Gastroesophageal sphincter (tissue), 4 donors: ENCODE data around the gene R3HDM2. TPM values are rescaled to one million over a fixed set of nuclear protein-coding genes. Genes with fewer than 3 reads are reported as not detected.

ENCODE experiments used
- ATAC-seq: fragments of 150-250 bp; one replicate; pipeline ENCODE4 v1.9.1; 2016; ENCODE audit warnings: mild to moderate bottlenecking, moderate library complexity
- H3K27ac ChIP-seq, 4 donors: fragments of 200-600 bp; sonication (generic) in 3 of 4; 1 replicate in 3 of 4; 2 replicates in 1 of 4; pipeline ENCODE4 v1.5.1; 2016 to 2019
- H3K27me3 ChIP-seq: fragments of 200-600 bp; sonication (generic); one replicate; pipeline ENCODE4 v1.5.1; 2019
- H3K36me3 ChIP-seq, 2 donors: fragments of 200-600 bp; sonication (generic); one replicate each; pipeline ENCODE4 v1.5.1; 2019; ENCODE audit warnings: control low read depth in 1 of 2
- H3K4me1 ChIP-seq, 3 donors: fragments of 200-600 bp; sonication (generic); 1 replicate in 2 of 3; 2 replicates in 1 of 3; pipeline ENCODE4 v1.5.1; 2016 to 2019; ENCODE audit warnings: control low read depth in 2 of 3
- H3K4me3 ChIP-seq, 2 donors: fragments of 200-600 bp; sonication (generic); one replicate each; pipeline ENCODE4 v1.5.1; 2019; ENCODE audit warnings: mild to moderate bottlenecking in 1 of 2, moderate library complexity in 1 of 2
- H3K9me3 ChIP-seq, 3 donors: fragments of 200-600 bp; sonication (generic); one replicate each; pipeline ENCODE4 v1.5.1; 2017 to 2019; ENCODE audit warnings: control low read depth in 2 of 3
- CTCF ChIP-seq, 4 experiments: fragments of 200-600 bp in 2 of 4; fragments of 450-650 bp in 2 of 4; sonication (generic) in 1 of 4; IDR thresholded peaks; one replicate each; pipeline ENCODE4 v1.5.1; 2017 to 2019; ENCODE audit warnings: antibody characterized with exemption in 4 of 4, mild to moderate bottlenecking in 2 of 4, moderate library complexity in 2 of 4
- EP300 ChIP-seq: sonication (generic); formaldehyde crosslinking; IDR thresholded peaks from one replicate; pipeline ENCODE4 v1.6.1; 2017; ENCODE audit warnings: antibody characterized with exemption, mild to moderate bottlenecking
- POLR2A ChIP-seq, 2 donors: fragments of 450-650 bp; IDR thresholded peaks; one replicate each; pipeline ENCODE4 v1.6.1; 2017; ENCODE audit warnings: antibody characterized with exemption in 2 of 2, mild to moderate bottlenecking in 2 of 2, moderate library complexity in 1 of 2
- POLR2AphosphoS5 ChIP-seq: sonication (generic); formaldehyde crosslinking; IDR thresholded peaks from one replicate; pipeline ENCODE4 v1.6.1; 2017; ENCODE audit warnings: antibody characterized with exemption
- WGBS, 2 donors: methylation state at CpG; one replicate each; pipeline ENCODE4 v1.1.5; 2018; ENCODE audit warnings: low coverage in 1 of 2; 5-methylcytosine and 5-hydroxymethylcytosine counted together
- total RNA-seq, 4 donors: library from RNA; depleted of rRNA; stranded (reverse); fragments of >200 nt; gene quantifications; one replicate each; pipeline ENCODE4 v1.1.0, GENCODE V29; 2016

R3HDM2 gene
- total RNA-seq, 4 donors from 2014 or later, result 38.0 to 60.1 (median 45.9) TPM

- H3K36me3 ChIP-seq, result no peaks in the 10 kb centered on the region
- no peaks in the 10 kb centered on the region for H3K9me3 ChIP-seq
- TF ChIP-seq POLR2AphosphoS5, result no peak
- no peak for TF ChIP-seq EP300
- TF ChIP-seq POLR2A (IDR thresholded peaks at IDR 0.05), result no peak
- TF ChIP-seq CTCF (IDR thresholded peaks at IDR 0.05), result no peak
- ATAC-seq, result no peak
- H3K4me3 ChIP-seq, result no peak within 1 kb of the TSS
- no peaks in the 10 kb centered on the region for H3K27me3 ChIP-seq
- 57 to 80% methylated on average over 1 to 3 of the region's 8 CpGs for WGBS, 2 donors
- no peak within 1 kb of the TSS for H3K27ac ChIP-seq
- H3K4me1 ChIP-seq, result peaks cover 0 to 9% (median under 1%) of the 10 kb centered on the region in 3 donors
These were observed 3.8 kb upstream of the R3HDM2 start, which contains the start of gene INHBC for GRCh38 chr12:57434517-57435223. Gene INHBC, plus strand, starts transcription at chr12:57434784. Its CDS starts 103 bp downstream, at chr12:57434887.

- H3K4me3 ChIP-seq, result no peak overlapping the region
- WGBS, 2 donors, result 60 to 75% methylated on average over 3 of the region's 3 CpGs
- H3K4me1 ChIP-seq, result peaks cover 0 to 21% (median 5%) of the 10 kb centered on the region in 3 donors
- TF ChIP-seq CTCF (IDR thresholded peaks at IDR 0.05) (no peak), POLR2AphosphoS5 (no peak), EP300 (no peak), POLR2A (IDR thresholded peaks at IDR 0.05) (no peak)
- no peak overlapping the region for H3K27ac ChIP-seq
- no peaks in the 10 kb centered on the region for H3K9me3 ChIP-seq
- ATAC-seq, result no peak
- H3K36me3 ChIP-seq, result no peaks in the 10 kb centered on the region
- H3K27me3 ChIP-seq, result no peaks in the 10 kb centered on the region
These were observed 2.5 kb upstream of the R3HDM2 start for GRCh38 chr12:57433370-57433769.

GRCh38 chr12:57431654-57432188 is 878 bp upstream of the R3HDM2 start:
- H3K9me3 ChIP-seq, result no peaks in the 10 kb centered on the region
- peak overlapping the region; percentile 90 to 98 (median 98) for H3K27ac ChIP-seq
- peak overlapping the region in 1 of 2 donors; percentile 87 for H3K4me3 ChIP-seq
- peaks cover 0 to 21% (median 5%) of the 10 kb centered on the region in 3 donors for H3K4me1 ChIP-seq
- no peak for ATAC-seq
- H3K27me3 ChIP-seq, result no peaks in the 10 kb centered on the region
- TF ChIP-seq POLR2AphosphoS5 (no peak), EP300 (no peak), CTCF (IDR thresholded peaks at IDR 0.05) (no peak), POLR2A (IDR thresholded peaks at IDR 0.05) (no peak)
- WGBS, 2 donors, result 75 to 82% methylated on average over 6 to 8 of the region's 11 CpGs
- H3K36me3 ChIP-seq, result no peaks in the 10 kb centered on the region

GRCh38 chr12:57430112-57430930 is 522 bp downstream of the R3HDM2 start:
- peak; percentile 83 for ATAC-seq
- 0% methylated on average over 7 to 13 of the region's 74 CpGs for WGBS, 2 donors
- Histone ChIP-seq H3K36me3 (peaks cover 0 to 7% of the 10 kb centered on the region in 2 donors), H3K27ac (peak overlapping the region; percentile 90 to 98 (median 98)), H3K27me3 (no peaks in the 10 kb centered on the region), H3K4me1 (peaks cover 0 to 21% (median 5%) of the 10 kb centered on the region in 3 donors), H3K4me3 (peak overlapping the region; percentile 84 to 87), H3K9me3 (no peaks in the 10 kb centered on the region)
- TF ChIP-seq POLR2A (IDR thresholded peaks at IDR 0.05) (no peak), CTCF (IDR thresholded peaks at IDR 0.05) (peak in 1 of 4 experiments; percentile 40)
